Esophagus squamous epithelium (tissue), 5 donors: ENCODE data around the gene CBS. TPM values are rescaled to one million over a fixed set of nuclear protein-coding genes. Genes with fewer than 3 reads are reported as not detected.

Source experiments
- DNase-seq: peaks from one replicate; lab custom pipeline; 2025; lab: John Stamatoyannopoulos, UW
- H3K27ac ChIP-seq, 4 donors: fragments of 200-600 bp; sonication (generic); one replicate each; pipeline ENCODE4 v1.5.1; 2016 to 2019; ENCODE audit warnings: mild to moderate bottlenecking in 1 of 4
- H3K27me3 ChIP-seq, 4 donors: fragments of 200-600 bp; sonication (generic); 1 replicate in 3 of 4; 2 replicates in 1 of 4; pipeline versions ENCODE4 v1.5.1 to v1.6.0; 2017 to 2021; ENCODE audit warnings: antibody characterized with exemption in 1 of 4
- H3K36me3 ChIP-seq, 3 donors: fragments of 200-600 bp; sonication (generic); one replicate each; pipeline ENCODE4 v1.5.1; 2016 to 2019
- H3K4me1 ChIP-seq, 3 donors: fragments of 200-600 bp; sonication (generic); one replicate each; pipeline ENCODE4 v1.5.1; 2017 to 2019
- H3K4me3 ChIP-seq, 4 donors: fragments of 200-600 bp; sonication (generic); 1 replicate in 3 of 4; 2 replicates in 1 of 4; pipeline ENCODE4 v1.5.1; 2016 to 2019; ENCODE audit warnings: mild to moderate bottlenecking in 2 of 4, moderate library complexity in 1 of 4
- H3K9me3 ChIP-seq, 3 donors: fragments of 200-600 bp; sonication (generic); one replicate each; pipeline ENCODE4 v1.5.1; 2016 to 2019
- CTCF ChIP-seq, 6 experiments: fragments of 450-650 bp in 4 of 6; fragments of 200-600 bp in 2 of 6; sonication (generic) in 2 of 6; IDR thresholded peaks; one replicate each; pipeline ENCODE4 v1.5.1; 2016 to 2019; ENCODE audit warnings: antibody characterized with exemption in 6 of 6, mild to moderate bottlenecking in 4 of 6, moderate library complexity in 4 of 6
- POLR2A ChIP-seq, 4 donors: fragments of 450-650 bp; IDR thresholded peaks; one replicate each; pipeline ENCODE4 v1.6.1; 2017; ENCODE audit warnings: antibody characterized with exemption in 4 of 4, mild to moderate bottlenecking in 4 of 4, moderate library complexity in 3 of 4
- WGBS, 2 donors: methylation state at CpG; one replicate each; pipeline ENCODE4 v1.1.5; 2018; 5-methylcytosine and 5-hydroxymethylcytosine counted together
- intact Hi-C: fragments of 100-400 bp; cut with DNase I; formaldehyde crosslinking; loops from one replicate; pipeline ENCODE4 v1.15.0; 2022
- total RNA-seq, 4 donors: library from RNA; depleted of rRNA; stranded (reverse); fragments of >200 nt; gene quantifications; one replicate each; pipeline ENCODE4 v1.1.0, GENCODE V29; 2016
- donor health status: DM: yes; HTN: yes; CAD: no.

CBS gene
- total RNA-seq, 4 donors from 2014 or later: 1.1 to 15.8 (median 7.1) TPM; not detected in 1

DNA sequence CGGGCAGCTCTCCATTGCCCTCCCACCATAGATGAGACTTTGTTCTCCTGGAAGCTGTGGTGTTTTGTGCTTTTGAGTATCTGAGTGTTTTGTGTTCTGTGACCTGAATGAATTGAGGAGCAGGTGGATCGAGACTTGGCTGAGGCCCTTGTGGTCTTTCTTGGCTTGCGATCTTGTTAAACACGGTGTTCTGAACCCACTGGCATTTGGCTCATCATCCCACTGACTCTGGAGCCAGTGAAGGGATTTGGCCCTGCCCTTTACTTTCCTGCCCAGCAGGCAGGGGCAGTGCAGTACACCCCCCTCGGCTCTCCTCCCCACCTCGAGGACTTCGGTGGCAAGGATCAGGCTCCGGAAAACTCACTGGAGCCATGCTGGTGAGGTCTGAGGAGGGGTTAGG, 70.7 kb downstream of the CBS start:
- WGBS, 2 donors: 87 to 91% methylated on average over 5 of the region's 8 CpGs
- DNase-seq: no peak
- Histone ChIP-seq H3K4me1 (peaks cover 0 to 10% (median 3%) of the 10 kb centered on the region in 3 donors), H3K27ac (no peak overlapping the region), H3K27me3 (no peaks in the 10 kb centered on the region), H3K9me3 (peaks cover 0 to 5% (median 2%) of the 10 kb centered on the region in 3 donors), H3K4me3 (no peak overlapping the region), H3K36me3 (peaks cover 0 to 56% (median 0%) of the 10 kb centered on the region in 3 donors)
- intact Hi-C loops: no loop called here
- TF ChIP-seq CTCF (IDR thresholded peaks at IDR 0.05) (no peak), POLR2A (IDR thresholded peaks at IDR 0.05) (no peak)

Other genes with a start within 250 kb of the CBS start
- gene WDR4, start 196.3 kb downstream of the CBS start, total RNA-seq: 10 to 100 TPM in 3 of 4 donors, 1 to 10 TPM in 1; 4.1 to 20.8 (median 17.2) TPM
- gene NDUFV3, start 182.5 kb downstream of the CBS start, total RNA-seq: 10 to 100 TPM; 32.3 to 48.4 (median 38.0) TPM
- gene ERVH48-1, start 150.2 kb downstream of the CBS start, total RNA-seq: under 1 TPM in 1 of 4 donors, not detected in 3; 0.19 TPM
- gene PKNOX1, start 101.3 kb downstream of the CBS start, total RNA-seq: 10 to 100 TPM in 2 of 4 donors, 1 to 10 TPM in 2; 7.7 to 19.6 (median 9.5) TPM
- 10 to 100 TPM; 28.4 to 48.9 (median 36.8) TPM for gene U2AF1, start 31.7 kb upstream of the CBS start, total RNA-seq
- not detected for gene CRYAA, start 93.2 kb upstream of the CBS start, total RNA-seq